Fibroblast of the conjunctiva (primary cell): ENCODE data around the gene PTPN18.

Source experiments
- DNase-seq: peaks from one replicate; pipeline ENCODE4 v3.0.0-alpha.2; 2010; ENCODE audit warnings: low read depth

Gene PTPN18

GRCh38 chr2:130365075-130365474, 9.2 kb downstream of the PTPN18 start:
- no peak for DNase-seq

GRCh38 chr2:130365963-130366362, 10.1 kb downstream of the PTPN18 start:
- DNase-seq, result no peak

- no peak for DNase-seq
These were observed 10.9 kb downstream of the PTPN18 start for GRCh38 chr2:130366720-130367119.

- no peak for DNase-seq
These were observed 12.9 kb downstream of the PTPN18 start for GRCh38 chr2:130368786-130369185.

- DNase-seq, result no peak
These were observed 13.6 kb downstream of the PTPN18 start for GRCh38 chr2:130369311-130369964.

- no peak for DNase-seq
These were observed 14.1 kb downstream of the PTPN18 start for GRCh38 chr2:130369965-130370341.

- DNase-seq, result no peak
These were observed 14.6 kb downstream of the PTPN18 start for GRCh38 chr2:130370490-130370889.

- DNase-seq, result no peak
These were observed 15.8 kb downstream of the PTPN18 start for GRCh38 chr2:130371723-130372054.

- peak; percentile 74 for DNase-seq
These were observed 16.4 kb downstream of the PTPN18 start for GRCh38 chr2:130372055-130372832.

GRCh38 chr2:130372833-130373807, 17.3 kb downstream of the PTPN18 start:
- no peak for DNase-seq

- no peak for DNase-seq
These were observed 18.0 kb downstream of the PTPN18 start for GRCh38 chr2:130373808-130374365.

GRCh38 chr2:130374587-130375290, 18.9 kb downstream of the PTPN18 start:
- no peak for DNase-seq

GRCh38 chr2:130375291-130376266, 19.7 kb downstream of the PTPN18 start:
- no peak for DNase-seq

- no peak for DNase-seq
These were observed 20.8 kb downstream of the PTPN18 start for GRCh38 chr2:130376433-130377293.

GRCh38 chr2:130377491-130377890, 21.6 kb downstream of the PTPN18 start:
- DNase-seq, result no peak

- DNase-seq, result no peak
These were observed 22.5 kb downstream of the PTPN18 start for GRCh38 chr2:130378206-130378897.

- no peak for DNase-seq
These were observed 23.0 kb downstream of the PTPN18 start for GRCh38 chr2:130378898-130379214.

- no peak for DNase-seq
These were observed 24.5 kb downstream of the PTPN18 start for GRCh38 chr2:130380096-130380934.
